Activated T-cell treated with anti-CD3 and anti-CD28 coated beads, Interleukin-2, amount 50 U/mL, for 4 hours (primary cell): Measurements from ENCODE around the gene PRXL2C. TPM values are rescaled to one million over a fixed set of nuclear protein-coding genes. Genes with fewer than 3 reads are reported as not detected.

Experiments
- ATAC-seq, 2 donors: fragments of 200-7000 bp; cut with Tn5 transposase; one replicate each; pipeline ENCODE4 v1.10.0; 2021
- DNase-seq: peaks from one replicate; pipeline ENCODE4 v3.0.0-alpha.2; 2020
- H3K27me3 Mint-ChIP-seq: one replicate; pipeline ENCODE4 v1.8.0; 2021; ENCODE audit warnings: low read depth, mixed read lengths
- H3K36me3 Mint-ChIP-seq: one replicate; pipeline ENCODE4 v1.8.0; 2022; ENCODE audit warnings: mixed read lengths; ENCODE audit not compliant: insufficient read depth
- H3K4me1 Mint-ChIP-seq: one replicate; pipeline ENCODE4 v1.8.0; 2021; ENCODE audit warnings: low read depth, mixed read lengths
- H3K4me3 Mint-ChIP-seq: one replicate; pipeline ENCODE4 v1.8.0; 2021; ENCODE audit warnings: mild to moderate bottlenecking, moderate library complexity, mixed read lengths
- H3K9me3 Mint-ChIP-seq: one replicate; pipeline ENCODE4 v1.8.0; 2021; ENCODE audit warnings: mixed read lengths
- total RNA-seq, 3 donors: library from RNA; stranded (reverse); gene quantifications; one replicate each; pipeline ENCODE4 v1.2.1, GENCODE V29; 2021

PRXL2C gene
- total RNA-seq, 3 donors from 2014 or later = 9.0 to 13.4 (median 9.1) TPM

DNA sequence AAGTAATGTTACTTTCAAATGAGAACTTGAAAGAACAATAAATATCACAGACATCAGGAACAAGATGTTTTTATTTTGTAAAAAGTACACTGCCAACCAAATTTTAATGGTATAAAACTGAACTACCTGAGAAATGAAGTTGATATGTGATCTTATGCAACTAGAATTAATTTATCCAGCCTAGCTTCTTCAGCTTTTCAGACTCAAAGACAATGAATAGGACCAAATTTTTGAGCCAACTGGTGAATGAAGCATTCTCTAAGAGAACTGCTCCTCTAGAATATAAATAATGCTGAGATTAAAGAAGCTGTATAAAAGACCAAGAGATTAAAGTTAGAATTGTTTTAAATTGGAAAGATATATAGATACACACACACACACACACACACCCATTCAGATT, 45.4 kb downstream of the PRXL2C start:
- Mint-ChIP-seq H3K4me1 (no peaks in the 10 kb centered on the region), H3K27me3 (peaks cover 26% of the 10 kb centered on the region), H3K9me3 (no peaks in the 10 kb centered on the region), H3K4me3 (no peak overlapping the region), H3K36me3 (no peaks in the 10 kb centered on the region)
- DNase-seq (no peak), ATAC-seq (no peak)

DNA sequence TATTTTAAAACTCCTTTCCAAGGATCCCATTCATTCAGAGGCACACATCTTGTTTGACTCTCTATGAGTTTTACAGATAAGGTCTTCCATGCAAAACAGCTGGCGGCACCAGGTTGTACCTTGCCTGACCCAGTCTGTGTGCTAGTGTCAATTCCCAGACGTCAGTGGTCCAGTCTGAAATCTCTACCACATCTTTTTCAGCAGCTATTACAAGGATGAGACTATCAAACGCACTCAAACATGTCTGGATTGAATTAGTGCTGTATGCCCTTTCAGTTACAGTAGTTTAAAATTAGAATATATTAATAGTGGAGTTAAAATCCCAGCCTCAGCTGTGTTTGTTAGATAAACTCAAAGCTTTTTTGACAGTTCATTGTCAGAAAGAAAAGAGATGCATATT, 47.1 kb downstream of the PRXL2C start:
- Mint-ChIP-seq H3K4me1 (no peaks in the 10 kb centered on the region), H3K4me3 (no peak overlapping the region), H3K36me3 (no peaks in the 10 kb centered on the region), H3K9me3 (no peaks in the 10 kb centered on the region), H3K27me3 (peaks cover 20% of the 10 kb centered on the region)
- no peak for DNase-seq
- ATAC-seq = no peak

DNA sequence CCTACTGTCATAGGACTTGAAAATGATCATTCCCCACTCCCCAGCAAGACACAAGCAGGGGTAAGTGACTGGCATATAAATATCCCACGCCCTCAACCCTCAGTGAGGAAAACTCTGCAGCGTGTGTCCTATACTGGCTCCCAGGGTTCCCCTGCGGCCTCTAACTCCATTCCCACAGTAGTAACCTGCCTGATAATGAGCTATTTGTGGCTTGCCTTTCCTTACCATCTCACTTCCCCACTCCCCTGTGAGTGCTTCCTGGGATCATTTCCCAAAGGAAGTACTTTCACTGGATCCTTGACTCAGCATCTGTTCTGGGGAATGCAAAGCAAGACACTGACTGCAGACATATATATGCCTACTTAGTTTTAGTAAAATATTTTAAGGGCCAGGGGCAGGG, 49.8 kb downstream of the PRXL2C start:
- no peak overlapping the region for H3K4me3 Mint-ChIP-seq
- H3K4me1 Mint-ChIP-seq = no peaks in the 10 kb centered on the region
- H3K36me3 Mint-ChIP-seq = no peaks in the 10 kb centered on the region
- DNase-seq (no peak), ATAC-seq (no peak)
- no peaks in the 10 kb centered on the region for H3K9me3 Mint-ChIP-seq
- peaks cover 8% of the 10 kb centered on the region for H3K27me3 Mint-ChIP-seq

DNA sequence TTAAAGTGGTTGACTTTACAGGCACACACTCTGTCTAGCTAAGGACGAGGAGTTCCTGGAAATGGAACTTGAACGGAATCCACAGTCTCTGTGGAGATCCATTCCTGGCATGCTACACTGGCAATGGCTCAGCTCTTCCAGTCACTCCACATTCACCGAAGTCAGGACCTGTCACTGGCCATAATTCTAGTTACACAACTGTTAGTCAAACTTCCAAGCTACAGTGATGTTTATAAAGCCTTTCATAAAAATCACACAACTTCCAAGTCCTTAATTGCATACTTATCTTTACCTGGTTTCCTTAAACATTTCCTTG, 51.2 kb downstream of the PRXL2C start:
- Mint-ChIP-seq H3K4me3 (no peak overlapping the region), H3K36me3 (no peaks in the 10 kb centered on the region), H3K27me3 (peaks cover 6% of the 10 kb centered on the region), H3K4me1 (no peaks in the 10 kb centered on the region), H3K9me3 (no peaks in the 10 kb centered on the region)
- DNase-seq (no peak), ATAC-seq (no peak)

DNA sequence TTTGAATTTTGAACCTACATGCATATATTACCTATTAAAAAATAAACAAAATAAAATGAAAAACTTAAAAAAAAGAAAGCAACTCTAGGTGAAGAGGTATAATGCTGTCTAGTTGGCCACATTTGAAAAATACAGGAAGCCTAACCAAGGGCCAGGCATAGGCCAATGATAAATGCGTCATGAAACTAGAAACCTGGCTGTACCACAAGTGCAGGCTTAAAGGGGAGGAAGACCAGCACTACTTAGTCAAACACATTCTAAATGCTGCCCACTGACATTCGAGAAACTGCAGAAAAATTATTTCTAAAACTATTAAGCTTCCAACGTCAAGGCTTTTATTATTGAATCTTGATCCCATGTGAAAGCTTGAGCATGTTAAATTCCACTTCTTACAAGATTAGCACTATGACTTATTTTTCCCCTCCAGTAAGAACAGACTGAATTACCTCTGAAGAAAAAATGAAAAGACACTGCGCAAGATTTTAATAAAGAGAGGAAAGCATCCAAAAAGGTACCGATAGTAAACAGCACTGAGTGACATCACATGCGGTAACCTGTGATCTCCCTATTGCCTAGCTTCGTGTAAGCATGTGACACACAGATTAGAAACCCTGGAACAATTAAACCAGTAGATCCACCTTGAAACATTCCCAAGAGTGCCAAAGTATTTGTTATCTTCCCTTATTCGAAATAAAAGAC, 51.7 kb downstream of the PRXL2C start:
- Mint-ChIP-seq H3K9me3 (no peaks in the 10 kb centered on the region), H3K27me3 (peaks cover 6% of the 10 kb centered on the region), H3K36me3 (no peaks in the 10 kb centered on the region), H3K4me3 (no peak overlapping the region), H3K4me1 (no peaks in the 10 kb centered on the region)
- DNase-seq (no peak), ATAC-seq (no peak)

DNA sequence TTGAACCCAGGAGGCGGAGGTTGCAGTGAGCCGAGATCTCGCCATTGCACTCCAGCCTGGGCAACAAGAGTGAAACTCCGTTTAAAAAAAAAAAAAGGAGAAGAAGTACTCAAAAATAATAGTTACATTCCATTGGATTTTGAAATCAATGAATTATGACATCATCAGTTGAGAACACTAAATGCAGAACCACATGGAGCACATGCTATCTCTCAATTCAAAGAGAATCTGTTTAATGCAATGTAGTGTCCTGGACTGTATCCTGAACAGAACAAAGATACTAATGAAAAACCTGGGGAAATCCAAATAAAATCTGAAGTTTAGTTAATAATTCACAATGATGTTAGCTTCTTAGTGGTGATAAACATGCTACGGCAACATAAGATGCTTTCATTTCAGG, 55.8 kb downstream of the PRXL2C start:
- Mint-ChIP-seq H3K27me3 (no peaks in the 10 kb centered on the region), H3K4me1 (no peaks in the 10 kb centered on the region), H3K36me3 (no peaks in the 10 kb centered on the region), H3K4me3 (no peak overlapping the region), H3K9me3 (no peaks in the 10 kb centered on the region)
- ATAC-seq (no peak), DNase-seq (no peak)

DNA sequence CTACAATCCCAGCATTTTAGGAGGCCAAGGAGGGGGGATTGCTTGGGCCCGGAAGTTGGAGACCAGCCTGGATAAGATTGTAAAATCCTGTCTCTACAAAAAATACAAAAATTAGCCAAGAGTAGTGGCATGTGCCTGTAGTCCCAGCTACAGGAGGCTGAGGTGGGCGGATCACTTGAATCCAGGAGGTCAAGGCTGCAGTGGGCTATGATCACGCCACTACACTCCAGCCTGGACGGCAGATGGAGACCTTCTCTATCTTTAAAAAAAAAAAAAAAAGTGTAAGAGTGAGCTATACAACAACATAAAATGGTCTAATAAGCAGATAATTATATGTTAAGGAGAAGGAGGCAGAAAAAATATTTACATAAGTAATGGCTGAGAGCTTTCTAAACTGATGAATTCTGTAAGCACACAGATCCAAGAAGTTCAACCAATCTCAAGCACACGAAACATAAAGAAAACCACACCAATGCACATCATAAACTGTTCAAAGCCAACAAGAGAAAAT, 58.5 kb downstream of the PRXL2C start:
- no peak for ATAC-seq
- no peaks in the 10 kb centered on the region for H3K36me3 Mint-ChIP-seq
- no peaks in the 10 kb centered on the region for H3K9me3 Mint-ChIP-seq
- no peak overlapping the region for H3K4me3 Mint-ChIP-seq
- H3K27me3 Mint-ChIP-seq = peaks cover 9% of the 10 kb centered on the region
- DNase-seq = no peak
- H3K4me1 Mint-ChIP-seq = no peaks in the 10 kb centered on the region

Other genes starting within 250 kb of the PRXL2C start
- 10 to 100 TPM; 28.9 to 34.6 (median 30.0) TPM for gene ZNF367, start 236.9 kb downstream of the PRXL2C start, total RNA-seq
- 10 to 100 TPM in 2 of 3 donors, 1 to 10 TPM in 1; 8.8 to 15.2 (median 10.3) TPM for gene HABP4, start 205.1 kb downstream of the PRXL2C start, total RNA-seq
- 1 to 10 TPM; 1.7 to 2.9 (median 2.5) TPM for gene CDC14B, start 35.5 kb downstream of the PRXL2C start, total RNA-seq
- gene ZNF510, start 122.8 kb upstream of the PRXL2C start, total RNA-seq = 1 to 10 TPM; 2.7 to 4.8 (median 3.6) TPM
- gene ZNF782, start 199.2 kb upstream of the PRXL2C start, total RNA-seq = 1 to 10 TPM; 2.8 to 3.4 (median 3.0) TPM